H1 (cell line): Measurements from ENCODE around the gene RNASE1.
"Not testable (repeated sequence)": the region's sequence is repeated elsewhere in the genome, so short reads cannot be mapped to it uniquely, and the experiment has no call there.

ENCODE experiments used
- BRCA1 ChIP-seq: IDR thresholded peaks from 2 replicates; pipeline ENCODE4 v1.6.1; 2012; ENCODE audit warnings: low read depth, low read length, improper control_type of control experiment
- HDAC6 ChIP-seq: IDR thresholded peaks from one replicate; pipeline ENCODE4 v1.7.1; 2012; ENCODE audit warnings: low read depth, mild to moderate bottlenecking, inconsistent platforms, low read length, moderate library complexity
- RBBP5 ChIP-seq: IDR thresholded peaks from 2 replicates; pipeline ENCODE4 v1.7.1; 2012; ENCODE audit warnings: low read depth, mild to moderate bottlenecking, inconsistent platforms, low read length, moderate library complexity, borderline replicate concordance
- TAF1 ChIP-seq: IDR thresholded peaks from 2 replicates; pipeline ENCODE4 v1.6.1; 2011; ENCODE audit warnings: mild to moderate bottlenecking, low read depth, low read length
- ZNF274 ChIP-seq: IDR thresholded peaks from 2 replicates; pipeline ENCODE4 v1.7.0; 2012; ENCODE audit warnings: low read length, borderline replicate concordance; ENCODE audit errors: extremely low read depth
- TF ChIP-seq, protein P1 (sequence below): IDR thresholded peaks from 2 replicates; pipeline ENCODE4 v1.6.1; 2011; ENCODE audit warnings: low read length, improper control_type of control experiment
- TF ChIP-seq, protein P2 (sequence below), 3 experiments: IDR thresholded peaks; 1 replicate in 2 of 3; 2 replicates in 1 of 3; pipeline versions ENCODE4 v1.5.1 to v1.6.1; 2011; ENCODE audit warnings: low read length in 3 of 3, mild to moderate bottlenecking in 3 of 3, inconsistent platforms in 2 of 3, low read depth in 1 of 3, moderate library complexity in 1 of 3; ENCODE audit not compliant: insufficient read depth in 1 of 3; ENCODE audit errors: control extremely low read depth in 1 of 3

DNA sequence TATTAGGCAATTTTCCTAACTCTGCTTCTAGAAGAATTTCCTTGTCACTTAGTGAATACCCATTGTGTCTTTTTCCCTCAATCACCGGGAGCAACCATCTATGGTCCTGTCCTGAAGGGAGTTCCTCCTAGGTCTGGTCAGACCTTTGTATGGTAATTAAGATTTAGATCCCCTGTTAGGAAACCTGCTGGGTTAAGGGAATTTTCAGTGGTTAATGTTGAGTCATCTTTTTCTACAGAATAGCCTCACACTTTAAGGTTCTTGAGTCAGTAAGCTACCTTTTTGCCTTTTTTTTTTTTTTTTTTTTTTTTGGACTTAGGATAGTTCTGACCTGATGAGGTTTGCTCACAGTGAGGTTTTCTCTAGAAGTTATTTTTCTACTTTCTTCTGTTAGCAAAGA lies 24.0 kb upstream of the RNASE1 start:
- TF ChIP-seq, protein P1, sequence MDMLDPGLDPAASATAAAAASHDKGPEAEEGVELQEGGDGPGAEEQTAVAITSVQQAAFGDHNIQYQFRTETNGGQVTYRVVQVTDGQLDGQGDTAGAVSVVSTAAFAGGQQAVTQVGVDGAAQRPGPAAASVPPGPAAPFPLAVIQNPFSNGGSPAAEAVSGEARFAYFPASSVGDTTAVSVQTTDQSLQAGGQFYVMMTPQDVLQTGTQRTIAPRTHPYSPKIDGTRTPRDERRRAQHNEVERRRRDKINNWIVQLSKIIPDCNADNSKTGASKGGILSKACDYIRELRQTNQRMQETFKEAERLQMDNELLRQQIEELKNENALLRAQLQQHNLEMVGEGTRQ: not testable (repeated sequence)
- TF ChIP-seq, protein P2, sequence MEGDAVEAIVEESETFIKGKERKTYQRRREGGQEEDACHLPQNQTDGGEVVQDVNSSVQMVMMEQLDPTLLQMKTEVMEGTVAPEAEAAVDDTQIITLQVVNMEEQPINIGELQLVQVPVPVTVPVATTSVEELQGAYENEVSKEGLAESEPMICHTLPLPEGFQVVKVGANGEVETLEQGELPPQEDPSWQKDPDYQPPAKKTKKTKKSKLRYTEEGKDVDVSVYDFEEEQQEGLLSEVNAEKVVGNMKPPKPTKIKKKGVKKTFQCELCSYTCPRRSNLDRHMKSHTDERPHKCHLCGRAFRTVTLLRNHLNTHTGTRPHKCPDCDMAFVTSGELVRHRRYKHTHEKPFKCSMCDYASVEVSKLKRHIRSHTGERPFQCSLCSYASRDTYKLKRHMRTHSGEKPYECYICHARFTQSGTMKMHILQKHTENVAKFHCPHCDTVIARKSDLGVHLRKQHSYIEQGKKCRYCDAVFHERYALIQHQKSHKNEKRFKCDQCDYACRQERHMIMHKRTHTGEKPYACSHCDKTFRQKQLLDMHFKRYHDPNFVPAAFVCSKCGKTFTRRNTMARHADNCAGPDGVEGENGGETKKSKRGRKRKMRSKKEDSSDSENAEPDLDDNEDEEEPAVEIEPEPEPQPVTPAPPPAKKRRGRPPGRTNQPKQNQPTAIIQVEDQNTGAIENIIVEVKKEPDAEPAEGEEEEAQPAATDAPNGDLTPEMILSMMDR (IDR thresholded peaks at IDR 0.05; ENCODE audit: control extremely low read depth in 1 of 3, insufficient read depth in 1 of 3, low read depth in 1 of 3, low read length in 3 of 3): not testable (repeated sequence)
- TF ChIP-seq RBBP5, HDAC6, ZNF274, BRCA1, TAF1: not testable (repeated sequence)
